Activated CD4-positive, CD25-positive, alpha-beta regulatory T cell treated with anti-CD3 and anti-CD28 coated beads, Interleukin-2, amount 50 U/mL, for 24 hours (primary cell): ENCODE data around the gene TLE4.

Experiments
- ATAC-seq, 2 donors: fragments of 150-1000 bp; cut with Tn5 transposase; one replicate each; pipeline ENCODE4 v1.10.0; 2021; ENCODE audit warnings: mild to moderate bottlenecking in 1 of 2, moderate library complexity in 1 of 2

Gene TLE4

GRCh38 chr9:79572608-79573411 is 1.0 kb downstream of the TLE4 start:
- no peak for ATAC-seq

GRCh38 chr9:79573412-79573923 is 1.7 kb downstream of the TLE4 start:
- ATAC-seq: no peak

- ATAC-seq: no peak
Observed at GRCh38 chr9:79574136-79574535, 2.4 kb downstream of the TLE4 start.

GRCh38 chr9:79574781-79575180 is 3.0 kb downstream of the TLE4 start:
- no peak for ATAC-seq

GRCh38 chr9:79575547-79575946 is 3.8 kb downstream of the TLE4 start:
- ATAC-seq: no peak

- peak; percentile 38 to 43 for ATAC-seq
Observed at GRCh38 chr9:79577969-79578723, 6.4 kb downstream of the TLE4 start.

GRCh38 chr9:79578891-79579290 is 7.1 kb downstream of the TLE4 start:
- no peak for ATAC-seq

- no peak for ATAC-seq
Observed at GRCh38 chr9:79579624-79580023, 7.9 kb downstream of the TLE4 start.

- no peak for ATAC-seq
Observed at GRCh38 chr9:79580055-79580454, 8.3 kb downstream of the TLE4 start.

GRCh38 chr9:79581388-79581787 is 9.6 kb downstream of the TLE4 start:
- ATAC-seq: no peak

- ATAC-seq: peak; percentile 54
Observed at GRCh38 chr9:79581794-79582193, 10.0 kb downstream of the TLE4 start.

GRCh38 chr9:79583952-79584654 is 12.3 kb downstream of the TLE4 start:
- ATAC-seq: peak; percentile 54 to 63

- no peak for ATAC-seq
Observed at GRCh38 chr9:79584655-79584982, 12.9 kb downstream of the TLE4 start.

GRCh38 chr9:79588488-79589223 is 16.9 kb downstream of the TLE4 start:
- no peak for ATAC-seq

GRCh38 chr9:79591458-79591857 is 19.7 kb downstream of the TLE4 start:
- no peak for ATAC-seq

- ATAC-seq: peak; percentile 53 to 76
Observed at GRCh38 chr9:79592726-79593493, 21.1 kb downstream of the TLE4 start.

- no peak for ATAC-seq
Observed at GRCh38 chr9:79598562-79599345, 27.0 kb downstream of the TLE4 start.

- ATAC-seq: no peak
Observed at GRCh38 chr9:79600466-79600865, 28.7 kb downstream of the TLE4 start.

GRCh38 chr9:79603222-79603920 is 31.6 kb downstream of the TLE4 start:
- no peak for ATAC-seq

- ATAC-seq: no peak
Observed at GRCh38 chr9:79604149-79604548, 32.4 kb downstream of the TLE4 start.
